ENCODE data around the gene ACTL8.

- TF ChIP-seq CTCF (IDR thresholded peaks at IDR 0.05; ENCODE audit: low read depth, low read length) (no peak), EZH2phosphoT487 (IDR thresholded peaks at IDR 0.05; ENCODE audit: low read depth) (no peak)
Observed at GRCh38 chr1:17744666-17745478, 10.3 kb upstream of the ACTL8 start.
